Neural cell (in vitro differentiated cells): ENCODE data around the gene CD300LF.

Experiments used
- CTCF ChIP-seq: fragments of 450-650 bp; IDR thresholded peaks from 2 replicates; pipeline ENCODE4 v1.5.1; 2014; ENCODE audit warnings: antibody characterized with exemption, mild to moderate bottlenecking, moderate library complexity; ENCODE audit not compliant: poor library complexity, severe bottlenecking
- EP300 ChIP-seq: fragments of 450-650 bp; conservative IDR thresholded peaks from 2 replicates; pipeline ENCODE4 v1.6.1; 2014; ENCODE audit warnings: antibody characterized with exemption, mild to moderate bottlenecking, moderate library complexity; ENCODE audit not compliant: poor library complexity, severe bottlenecking
- EZH2 ChIP-seq: fragments of 200-600, 300-800 bp; shearing (Covaris generic), sonication (generic); IDR thresholded peaks from 2 replicates; pipeline ENCODE4 v1.6.1; 2014; ENCODE audit warnings: antibody characterized with exemption, low read length, borderline replicate concordance, mild to moderate bottlenecking; ENCODE audit not compliant: insufficient read depth, poor library complexity, severe bottlenecking
- POLR2AphosphoS5 ChIP-seq: IDR thresholded peaks from 2 replicates; pipeline ENCODE4 v1.6.1; 2012
- REST ChIP-seq: IDR thresholded peaks from 2 replicates; pipeline ENCODE4 v1.6.1; 2012; ENCODE audit warnings: borderline replicate concordance

- TF ChIP-seq EZH2: no peak
- no peak for TF ChIP-seq CTCF
- TF ChIP-seq POLR2AphosphoS5: no peak
- no peak for TF ChIP-seq EP300
- TF ChIP-seq REST: no peak
Observed at GRCh38 chr17:74722782-74723181, 10.1 kb upstream of the CD300LF start.
